T1000 (cell line): ENCODE results near the gene ZBTB16.
A peak's percentile ranks its signal among the peaks of the same experiment; 100 is the strongest.

Source experiments
- DNase-seq: peaks from one replicate; lab custom pipeline; 2025; ENCODE audit warnings: mixed read lengths; lab: John Stamatoyannopoulos, UW

ZBTB16 gene

DNA sequence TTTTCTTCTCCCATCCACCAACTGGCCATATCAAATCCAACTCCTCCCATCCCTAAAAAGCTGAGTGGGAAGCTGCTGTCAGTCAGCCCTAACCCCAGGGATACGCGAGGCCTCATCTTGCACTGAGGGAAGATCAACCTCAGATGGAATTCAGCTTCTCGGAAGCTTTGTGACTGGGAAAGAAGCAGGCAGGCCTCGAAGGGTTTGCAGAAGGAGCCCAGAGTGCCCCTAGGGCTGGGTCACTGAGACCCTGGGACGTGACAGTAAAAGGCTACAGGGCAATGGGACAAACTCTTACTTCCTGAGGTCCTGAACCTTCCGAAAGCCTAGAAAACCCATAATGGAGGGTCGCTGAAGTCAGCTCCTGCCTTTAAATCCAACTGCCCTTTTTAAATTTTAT is 202.3 kb downstream of the ZBTB16 start:
- DNase-seq, result no peak

DNA sequence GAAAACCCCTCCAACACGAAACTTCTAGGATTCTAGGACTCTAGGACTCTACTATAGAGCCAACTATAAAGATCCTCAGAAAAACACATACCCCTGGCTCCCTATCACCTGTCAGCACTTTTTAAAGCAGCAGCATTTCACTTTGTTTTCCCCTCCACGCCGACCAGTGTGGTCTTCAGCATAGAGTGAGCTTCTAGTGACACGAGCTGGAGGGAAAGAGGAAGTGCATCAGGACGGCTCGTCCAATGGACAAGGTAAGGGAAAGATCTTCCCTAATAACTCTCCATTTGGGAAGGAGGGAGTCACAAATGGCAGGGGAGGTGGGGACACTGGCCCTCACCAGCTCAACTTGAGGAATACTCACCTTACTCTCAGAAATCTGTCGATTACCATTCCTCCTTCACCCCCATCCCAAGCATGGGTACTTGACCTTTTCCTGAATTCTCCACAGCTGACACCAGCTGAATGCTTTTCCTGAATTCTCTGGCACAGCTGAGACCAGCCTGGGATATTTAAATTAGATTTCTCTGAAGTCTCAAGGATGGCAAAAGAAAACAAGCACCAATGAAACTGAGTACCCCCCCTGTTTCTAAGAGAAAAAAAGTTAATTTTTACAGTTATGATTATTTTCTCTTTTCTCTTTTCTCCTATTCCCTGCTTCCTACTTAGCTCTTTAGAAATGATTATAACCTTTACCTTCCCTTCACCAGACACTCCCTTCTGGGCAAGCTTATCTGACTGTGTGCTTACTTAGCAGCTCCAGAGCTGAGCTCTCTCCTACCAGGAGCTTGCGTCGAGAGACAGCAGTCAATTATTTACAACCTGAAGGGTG is 203.4 kb downstream of the ZBTB16 start:
- DNase-seq, result no peak

GRCh38 chr11:114263513-114264170 is 204.1 kb downstream of the ZBTB16 start:
- DNase-seq, result no peak

DNA sequence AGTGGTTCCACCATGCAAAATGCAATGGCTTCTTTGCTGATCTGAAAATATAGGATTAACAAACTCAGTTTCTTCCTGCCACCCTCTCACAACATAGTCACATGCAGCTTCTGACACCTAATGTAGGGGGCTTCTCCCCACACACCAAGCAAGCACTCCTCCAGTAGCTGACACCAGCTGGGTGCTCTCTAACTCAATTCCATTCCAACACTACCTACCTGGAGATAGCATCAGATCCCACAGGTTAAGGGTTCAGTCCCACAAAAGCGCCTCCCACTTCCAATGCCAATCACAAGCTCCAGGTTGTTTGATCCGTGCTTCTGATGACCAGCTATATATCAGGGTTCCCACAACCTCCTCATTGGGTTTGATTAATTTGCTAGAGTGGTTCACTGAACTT is 204.9 kb downstream of the ZBTB16 start:
- DNase-seq, result no peak

DNA sequence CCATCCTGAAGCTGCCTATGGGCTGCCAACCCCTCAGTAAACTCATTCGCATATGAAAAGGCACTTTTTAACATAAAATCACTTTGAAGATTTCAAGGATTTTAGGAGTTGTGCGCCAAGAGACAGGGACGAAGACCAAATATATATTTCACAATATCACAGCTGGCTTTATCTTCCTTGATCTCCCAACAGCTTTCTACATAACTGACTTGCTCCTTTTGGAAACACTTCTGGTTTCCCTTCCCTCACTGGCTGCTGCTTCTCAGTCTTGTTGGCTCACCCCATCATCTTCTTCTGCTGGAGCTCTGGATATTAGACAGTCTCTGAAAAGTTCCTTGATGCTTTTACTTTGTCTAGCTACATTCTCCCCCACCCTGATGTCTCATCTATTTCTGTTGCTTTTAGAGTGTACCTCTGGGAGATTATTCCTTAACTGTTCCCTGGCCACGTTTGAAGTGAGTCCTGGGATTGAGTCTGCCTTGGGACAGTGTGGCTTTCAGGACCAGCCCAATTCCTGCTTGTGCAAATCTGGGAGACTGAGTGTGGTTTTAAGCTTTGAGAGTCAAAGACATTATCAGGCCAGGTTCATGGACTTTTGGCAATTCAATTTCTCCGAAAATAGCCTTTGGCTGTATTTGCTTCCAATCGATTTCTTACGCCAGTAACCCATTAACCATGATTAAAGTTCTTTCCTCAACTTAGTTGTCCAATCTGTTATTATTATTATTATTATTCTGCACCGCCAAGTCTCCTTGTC is 205.8 kb downstream of the ZBTB16 start:
- DNase-seq, result no peak

DNA sequence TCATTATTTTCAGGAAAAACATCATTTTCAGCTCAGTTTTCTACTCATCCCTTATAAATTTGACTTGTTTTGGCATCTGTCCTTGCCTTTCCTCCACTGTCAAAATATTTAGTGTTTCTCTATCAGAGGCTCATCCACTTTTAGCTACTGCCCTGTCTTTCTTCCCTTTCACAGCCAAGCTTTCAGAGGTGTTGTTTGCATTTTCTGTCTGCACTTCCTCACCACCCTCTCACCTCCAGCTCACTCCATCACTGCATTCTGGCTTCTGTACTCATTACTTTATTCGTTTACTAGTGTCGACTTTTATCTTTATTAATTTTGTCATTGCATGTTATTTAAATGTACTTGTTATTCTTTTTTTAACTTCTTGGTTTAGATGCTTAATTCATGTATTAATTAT is 210.0 kb downstream of the ZBTB16 start:
- DNase-seq, result no peak

- no peak for DNase-seq
Measured at GRCh38 chr11:114270531-114271270, 211.2 kb downstream of the ZBTB16 start.

- DNase-seq, result no peak
Measured at GRCh38 chr11:114271316-114271715, 211.8 kb downstream of the ZBTB16 start.

GRCh38 chr11:114272311-114272710 is 212.8 kb downstream of the ZBTB16 start:
- no peak for DNase-seq

GRCh38 chr11:114273071-114273470 is 213.6 kb downstream of the ZBTB16 start:
- DNase-seq, result no peak

GRCh38 chr11:114273890-114274635 is 214.6 kb downstream of the ZBTB16 start:
- DNase-seq, result no peak

DNA sequence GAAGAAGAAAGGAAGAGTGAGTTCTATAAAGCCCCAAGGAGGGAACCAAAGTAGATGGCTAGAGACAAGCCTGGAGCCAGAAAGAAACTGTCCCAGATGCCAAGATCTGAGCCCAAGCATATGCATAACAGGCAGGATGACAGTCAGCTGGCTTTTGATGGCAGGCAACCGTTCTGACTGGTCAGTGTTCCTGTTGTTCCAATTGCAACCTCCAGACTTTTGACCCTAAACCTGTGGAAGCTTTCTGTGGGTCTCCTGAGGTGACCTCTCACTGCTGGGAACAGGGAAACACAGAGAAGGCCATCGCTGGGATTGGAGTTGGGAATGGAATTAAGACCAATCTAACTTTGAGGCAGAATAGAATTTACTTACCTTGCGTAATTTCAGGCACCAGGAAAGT is 215.1 kb downstream of the ZBTB16 start:
- DNase-seq, result no peak

DNA sequence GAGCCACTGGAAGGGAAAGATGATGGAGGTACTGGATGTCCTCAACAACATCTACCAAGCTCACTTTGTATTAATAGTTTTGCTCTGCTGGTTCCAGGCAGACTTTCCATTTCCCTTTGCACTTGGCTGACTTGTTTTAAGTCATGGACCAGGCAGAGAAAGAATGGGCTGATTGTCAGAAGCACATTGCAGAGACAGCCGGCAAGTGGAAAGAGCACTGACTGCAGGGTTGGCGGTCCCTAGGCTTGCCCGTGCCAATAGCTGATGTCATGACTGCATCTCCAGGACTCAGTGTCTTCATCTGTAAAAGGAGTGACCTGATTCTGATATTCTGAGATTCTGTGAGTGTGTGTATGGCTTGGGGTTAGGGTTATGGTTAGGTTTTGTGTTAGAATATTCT is 215.8 kb downstream of the ZBTB16 start:
- no peak for DNase-seq

GRCh38 chr11:114276077-114276476 is 216.6 kb downstream of the ZBTB16 start:
- no peak for DNase-seq

DNA sequence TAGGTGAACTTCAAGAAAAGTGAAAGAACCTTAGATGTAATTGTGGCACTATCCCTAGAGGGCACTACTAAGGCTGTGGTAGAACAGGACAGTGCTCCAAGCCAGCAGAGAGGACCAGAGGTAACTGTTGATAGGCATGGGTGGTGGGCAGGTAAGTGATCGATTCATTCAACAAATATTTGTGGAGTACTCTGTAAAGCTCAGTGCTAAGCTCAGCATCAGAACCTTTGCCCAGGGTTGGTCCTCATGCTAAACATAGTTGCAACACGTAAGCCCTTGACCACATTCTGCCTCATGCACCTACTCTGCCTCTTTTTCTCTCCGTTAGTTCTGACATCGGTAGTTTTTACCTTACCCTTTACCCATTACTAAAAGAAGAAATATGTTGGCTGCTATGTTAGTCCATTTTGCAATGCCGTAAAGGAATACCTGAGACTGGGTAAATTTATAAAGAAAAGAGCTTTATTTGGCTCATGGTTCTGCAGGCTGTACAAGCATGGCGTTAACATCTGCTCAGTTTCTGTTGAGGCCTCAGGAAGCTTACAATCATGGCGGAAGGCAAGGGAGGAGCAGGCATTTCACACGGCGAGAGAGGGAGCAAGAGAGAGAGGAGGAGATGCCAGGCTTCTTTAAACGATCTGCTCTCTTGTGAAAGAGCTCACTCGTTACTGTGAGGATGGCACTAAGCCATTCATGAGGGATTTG is 218.3 kb downstream of the ZBTB16 start:
- no peak for DNase-seq

- no peak for DNase-seq
Measured at GRCh38 chr11:114278342-114279065, 219.0 kb downstream of the ZBTB16 start.

- DNase-seq, result no peak
Measured at GRCh38 chr11:114279792-114280546, 220.5 kb downstream of the ZBTB16 start.

DNA sequence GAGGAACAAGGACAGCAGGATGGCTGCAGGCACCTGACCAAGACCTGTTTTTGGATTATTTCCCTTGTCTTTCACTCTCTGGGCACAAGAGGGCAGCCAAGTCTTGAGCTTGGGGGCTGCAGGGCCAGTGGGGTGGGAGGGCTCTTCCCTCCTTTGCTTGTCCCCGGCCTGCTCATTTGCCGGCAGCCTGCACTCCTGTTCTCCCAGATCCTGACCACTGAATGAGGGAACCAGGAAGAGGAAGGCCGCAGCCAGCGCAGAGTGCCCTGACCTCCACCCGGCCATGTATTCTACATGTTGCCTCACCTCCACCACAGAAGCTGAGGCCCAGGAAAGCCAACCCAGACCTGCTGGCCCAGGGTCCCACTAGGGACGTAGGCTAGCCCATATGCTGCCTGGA is 221.2 kb downstream of the ZBTB16 start:
- DNase-seq, result peak; percentile 4

- DNase-seq, result no peak
Measured at GRCh38 chr11:114281388-114281956, 222.0 kb downstream of the ZBTB16 start.
